ENCODE data around the gene ENKD1.
"Not testable (repeated sequence)": the region's sequence is repeated elsewhere in the genome, so short reads cannot be mapped to it uniquely, and the experiment has no call there.

Gene ENKD1, protein sequence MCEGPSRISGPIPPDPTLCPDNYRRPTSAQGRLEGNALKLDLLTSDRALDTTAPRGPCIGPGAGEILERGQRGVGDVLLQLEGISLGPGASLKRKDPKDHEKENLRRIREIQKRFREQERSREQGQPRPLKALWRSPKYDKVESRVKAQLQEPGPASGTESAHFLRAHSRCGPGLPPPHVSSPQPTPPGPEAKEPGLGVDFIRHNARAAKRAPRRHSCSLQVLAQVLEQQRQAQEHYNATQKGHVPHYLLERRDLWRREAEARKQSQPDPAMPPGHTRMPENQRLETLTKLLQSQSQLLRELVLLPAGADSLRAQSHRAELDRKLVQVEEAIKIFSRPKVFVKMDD

DNA sequence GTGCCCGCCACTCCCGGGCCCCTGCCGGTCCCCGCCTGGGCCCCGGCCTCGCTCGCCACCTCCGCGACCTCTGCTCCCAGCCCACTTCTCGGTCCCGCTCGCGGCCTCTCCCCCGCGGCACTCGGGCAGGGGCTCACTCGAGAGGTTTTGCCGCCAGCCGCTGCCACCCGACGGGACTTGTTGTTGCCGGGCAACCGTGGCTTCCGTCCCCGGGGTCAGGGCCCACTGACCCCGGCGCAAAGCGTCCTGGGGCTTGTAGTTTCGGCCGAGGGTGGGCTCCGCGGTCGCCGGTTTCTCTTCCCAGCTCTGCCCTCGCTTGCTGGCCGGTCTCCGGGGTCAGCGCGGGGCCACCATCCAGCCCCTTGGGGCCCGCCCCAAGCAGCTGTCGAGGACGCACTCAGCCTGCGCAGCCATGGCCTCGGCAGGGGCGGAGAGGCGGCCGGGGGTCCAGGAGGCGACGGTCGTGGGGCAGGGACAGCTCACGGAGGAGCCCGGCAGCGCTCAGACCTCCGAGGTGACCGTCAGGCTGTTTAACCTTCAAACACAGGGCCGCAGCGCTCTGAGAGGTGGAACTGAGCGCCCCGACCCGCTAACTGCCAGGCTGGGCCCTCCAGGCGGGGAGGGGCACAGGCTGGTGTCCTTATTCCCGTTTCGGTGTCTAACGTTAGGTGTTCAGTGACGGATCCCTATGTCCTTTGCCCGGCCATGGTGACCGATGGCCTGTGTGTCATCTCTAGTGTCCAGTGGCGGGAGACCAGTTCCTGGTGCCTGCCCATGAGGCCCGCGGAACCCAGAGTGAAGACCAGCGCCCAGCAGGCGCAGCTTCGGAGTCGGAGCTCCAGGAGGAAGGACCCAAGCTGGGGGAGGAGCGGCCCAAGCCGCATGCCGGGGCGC, at the start of gene ENKD1, which contains the start of gene C16orf86:
TSS of gene ENKD1 (minus strand) at position 192 of the 894 bp plus-strand sequence. CDS start 308 bp downstream, outside the sequence.
TSS of gene C16orf86 (plus strand) at position 256 of the 894 bp plus-strand sequence. CDS start at position 413, 157 bp downstream.
- DNase-seq (ENCODE audit: low spot score), result peak; percentile 91

DNA sequence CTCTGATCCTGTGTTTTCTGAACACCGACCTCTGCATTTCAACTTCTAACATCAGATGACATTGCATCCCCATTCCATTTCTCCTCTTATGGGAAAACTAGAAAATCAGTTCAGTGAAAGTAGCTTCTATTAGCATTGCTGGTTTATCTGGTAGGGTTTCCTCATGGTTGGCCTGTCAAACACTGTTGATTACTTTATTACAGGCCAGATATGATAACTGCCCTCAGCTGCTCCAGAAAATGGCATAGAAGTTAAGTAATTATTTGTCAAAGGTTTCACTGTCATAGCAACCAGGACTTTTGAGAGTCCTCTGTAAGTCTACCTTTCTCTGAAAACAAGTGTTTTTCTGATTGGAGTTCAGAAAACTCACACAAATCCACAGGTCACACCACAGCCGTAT, 49.5 kb upstream of the ENKD1 start:
- DNase-seq (ENCODE audit: low spot score), result no peak

DNA sequence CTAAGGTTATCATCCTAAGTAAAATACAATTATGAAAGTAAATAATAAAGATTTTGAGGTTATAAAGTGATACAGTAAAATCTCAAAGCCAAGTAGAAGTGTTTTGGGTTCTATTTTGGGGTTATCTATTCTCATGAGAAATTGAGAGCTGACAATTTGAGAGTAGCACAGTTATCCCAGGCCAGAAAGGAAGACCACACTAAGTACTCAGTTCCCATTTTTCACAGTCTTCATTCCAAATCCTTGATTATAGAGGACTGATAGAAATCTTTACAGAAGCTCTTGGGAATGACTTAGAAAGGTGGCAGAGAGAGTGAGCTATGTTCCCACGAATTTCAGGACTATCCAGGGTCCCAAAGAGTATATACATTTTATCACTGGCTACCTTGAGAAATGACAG, 48.0 kb upstream of the ENKD1 start:
- no peak for DNase-seq (ENCODE audit: low spot score)

DNA sequence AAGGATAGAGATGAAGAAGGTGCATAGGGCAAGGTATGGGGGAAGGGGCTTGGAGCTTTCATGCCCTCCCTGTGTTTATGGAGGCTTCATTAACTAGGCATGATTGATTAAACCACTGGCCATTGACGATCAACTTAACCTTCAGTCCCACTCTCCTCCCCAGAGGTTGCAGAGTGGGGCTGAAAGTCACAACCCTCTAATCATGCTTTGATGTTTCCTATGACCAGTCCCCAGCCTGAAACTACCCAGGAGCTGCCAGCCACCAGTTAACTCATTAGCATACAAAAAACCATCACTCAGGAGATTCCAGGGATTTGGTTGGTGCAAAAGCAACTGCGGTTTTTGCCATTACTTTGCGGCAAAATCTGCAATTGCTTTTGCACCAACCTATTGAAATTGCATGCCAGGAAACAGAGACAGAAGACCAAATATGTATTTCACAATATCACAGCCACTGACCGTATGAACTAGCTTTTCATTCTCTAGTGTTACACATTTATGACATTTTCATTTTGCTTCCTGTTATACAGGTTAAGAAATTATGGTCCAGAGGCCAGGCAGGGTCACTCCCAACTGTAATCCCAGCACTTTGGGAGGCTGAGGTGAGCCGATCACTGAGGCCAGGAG, 47.2 kb upstream of the ENKD1 start:
- no peak for DNase-seq (ENCODE audit: low spot score)

DNA sequence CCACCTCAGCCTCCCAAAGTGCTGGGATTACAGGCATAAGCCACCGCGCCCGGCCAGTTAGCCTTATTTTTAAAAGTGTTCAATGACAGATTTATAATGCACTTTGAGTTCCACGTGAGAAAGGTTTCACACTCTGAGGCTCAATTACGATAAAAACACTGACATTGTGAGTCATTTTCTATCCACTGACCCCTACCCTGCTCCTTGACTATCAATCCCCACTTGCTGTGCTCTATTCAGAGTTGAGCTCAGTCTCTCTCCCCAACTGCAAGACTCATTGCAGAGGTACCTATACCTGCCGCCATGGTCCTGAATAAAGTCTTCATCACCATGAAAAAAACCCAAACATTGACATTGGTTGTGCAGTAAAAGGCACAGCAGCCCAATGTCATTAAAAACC, 44.1 kb upstream of the ENKD1 start:
- DNase-seq (ENCODE audit: low spot score), result no peak

DNA sequence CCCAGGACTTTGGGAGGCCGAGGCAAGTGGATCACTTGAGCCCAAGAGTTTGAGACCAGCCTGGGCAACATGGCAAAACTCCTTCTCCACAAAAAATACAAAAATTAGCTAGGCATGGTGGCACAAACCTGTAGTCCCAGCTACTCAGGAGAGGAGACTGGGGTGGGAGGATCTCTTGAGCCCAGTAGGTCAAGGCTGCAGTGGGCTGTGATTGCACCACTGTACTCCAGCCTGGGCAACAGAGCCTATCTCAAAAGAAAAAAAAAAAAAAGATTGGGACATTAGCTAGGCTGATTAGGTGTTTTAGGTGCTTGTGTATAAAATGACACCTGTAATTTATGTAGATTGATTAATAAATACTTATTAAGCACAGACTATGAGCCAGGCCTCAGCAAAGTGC, 42.5 kb upstream of the ENKD1 start:
- no peak for DNase-seq (ENCODE audit: low spot score)

DNA sequence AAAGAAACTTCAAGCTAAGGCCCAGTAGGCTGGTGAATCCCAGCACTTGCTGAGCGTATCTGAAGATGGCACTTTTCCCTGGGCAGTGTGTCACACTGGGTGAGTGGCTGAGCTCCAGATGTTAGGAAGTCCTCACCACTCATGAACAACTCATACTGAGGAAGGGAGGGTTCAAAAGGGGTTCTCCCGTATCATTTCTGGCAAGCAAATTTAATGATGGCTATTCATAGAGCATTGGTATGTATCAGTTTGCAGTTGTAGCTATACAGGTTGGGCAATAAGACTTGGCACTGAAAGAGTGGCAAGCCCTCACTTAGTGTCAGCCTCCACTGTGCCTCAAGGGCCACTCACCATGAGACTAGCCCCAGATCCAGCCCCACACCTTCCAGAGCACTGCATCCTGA, 41.8 kb upstream of the ENKD1 start:
- DNase-seq (ENCODE audit: low spot score), result peak; percentile 68

DNA sequence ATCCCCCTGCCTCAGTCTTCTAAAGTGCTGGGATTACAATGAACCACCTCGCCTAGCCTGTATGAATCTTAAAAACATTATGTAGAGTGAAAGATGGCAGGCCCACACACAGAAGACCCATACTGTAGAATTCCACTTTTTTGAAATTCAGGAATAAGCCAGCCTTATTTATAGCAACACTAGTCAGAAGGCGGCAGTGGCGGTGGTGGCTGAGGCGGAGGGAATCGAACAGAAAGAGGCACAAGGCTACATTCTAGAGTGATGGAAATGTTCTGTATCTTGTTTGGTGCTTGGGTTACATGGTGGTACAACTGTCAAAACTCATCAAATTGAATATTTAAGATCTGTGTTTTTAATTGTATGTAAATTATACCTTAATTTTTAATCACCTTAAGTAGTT, 41.2 kb upstream of the ENKD1 start:
- DNase-seq (ENCODE audit: low spot score), result no peak

DNA sequence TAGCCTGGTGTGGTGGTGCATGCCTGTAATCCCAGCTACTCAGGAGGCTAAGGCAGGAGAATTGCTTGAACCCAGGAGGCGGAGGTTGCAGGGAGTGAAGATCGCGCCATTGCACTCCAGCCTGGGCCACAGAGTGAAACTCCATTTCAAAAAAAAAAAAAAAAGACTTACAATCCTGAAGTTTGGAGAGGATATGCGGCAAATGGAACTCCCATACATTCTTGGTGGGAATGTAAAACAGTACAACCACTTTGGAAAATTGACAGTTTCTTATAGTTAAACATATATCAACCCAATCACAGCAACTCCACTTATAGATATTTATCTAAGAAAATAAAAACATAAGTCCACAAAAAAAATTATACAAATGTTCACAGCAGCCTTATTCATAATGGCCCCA, 40.7 kb upstream of the ENKD1 start:
- DNase-seq (ENCODE audit: low spot score), result no peak

DNA sequence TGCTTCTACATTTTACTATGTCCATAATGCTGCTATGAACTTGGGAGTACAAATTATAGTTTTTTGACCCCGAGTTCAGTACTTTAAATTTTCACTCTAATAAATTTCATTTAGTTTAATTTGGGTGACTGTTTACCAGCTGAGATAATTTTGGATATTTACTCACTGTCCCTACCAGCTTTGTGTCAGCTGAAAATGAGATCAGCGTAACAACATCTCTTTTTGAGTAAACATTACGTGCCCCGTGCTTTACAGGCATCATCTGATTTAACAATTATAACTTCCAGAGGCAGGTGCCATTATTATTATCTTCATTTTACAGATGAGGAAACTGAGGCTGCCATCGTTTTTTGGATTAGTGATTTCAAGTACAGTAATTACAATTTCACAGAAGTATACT, 37.6 kb upstream of the ENKD1 start:
- no peak for DNase-seq (ENCODE audit: low spot score)

DNA sequence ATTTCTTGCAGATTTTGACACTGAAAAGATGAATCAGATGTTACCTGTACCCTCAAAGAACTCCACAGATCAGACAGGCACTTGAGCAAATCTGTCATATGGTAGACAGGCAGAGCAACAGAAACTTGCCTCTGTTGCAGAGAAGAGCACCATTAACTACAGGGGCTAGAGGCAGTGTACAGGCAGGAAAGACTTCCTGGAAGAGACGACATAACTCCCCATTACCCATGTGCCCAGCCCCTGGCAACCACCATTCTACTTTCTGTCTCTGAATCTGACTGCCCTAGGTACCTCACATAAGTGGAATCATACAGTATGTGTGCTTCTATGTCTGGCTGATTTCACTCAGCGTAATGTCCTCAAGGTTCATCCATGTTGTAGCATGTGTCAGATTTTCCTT, 37.1 kb upstream of the ENKD1 start:
- no peak for DNase-seq (ENCODE audit: low spot score)

DNA sequence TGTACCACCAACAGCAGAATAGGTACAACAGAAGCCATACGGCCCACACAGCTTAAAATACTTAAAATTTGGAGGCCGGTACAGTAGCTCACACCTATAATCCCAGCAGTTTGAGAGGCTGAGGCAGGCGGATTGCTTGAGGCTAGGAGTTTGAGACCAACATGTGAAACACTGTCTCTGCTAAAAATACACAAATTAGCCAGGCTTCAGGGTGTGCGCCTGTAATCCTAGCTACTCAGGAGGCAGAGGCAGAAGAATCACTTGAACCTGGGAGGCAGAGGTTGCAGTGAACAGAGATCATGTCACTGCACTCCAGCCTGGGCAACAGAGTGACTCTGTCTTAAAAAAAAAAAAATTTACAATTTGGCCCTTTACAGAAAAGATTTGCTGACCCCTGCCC, 35.6 kb upstream of the ENKD1 start:
- no peak for DNase-seq (ENCODE audit: low spot score)

DNA sequence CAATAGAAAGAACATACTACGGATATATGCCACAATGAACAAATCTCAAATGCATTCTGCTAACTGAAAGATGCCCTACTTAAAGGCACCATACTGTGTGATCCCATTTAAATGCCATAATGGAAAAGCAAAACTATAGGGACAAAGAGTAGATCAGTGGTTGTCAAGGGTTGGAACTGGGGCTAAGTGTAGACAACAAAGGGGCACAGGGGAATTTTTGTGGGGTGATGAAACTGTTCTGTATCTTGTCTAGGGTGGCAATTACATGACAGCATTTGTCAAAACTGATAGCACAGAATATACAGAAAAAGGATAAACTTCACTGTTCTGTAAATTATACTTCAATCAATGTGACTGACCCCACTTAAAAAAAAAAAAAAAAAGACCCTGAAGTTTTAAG, 34.9 kb upstream of the ENKD1 start:
- DNase-seq (ENCODE audit: low spot score), result no peak

DNA sequence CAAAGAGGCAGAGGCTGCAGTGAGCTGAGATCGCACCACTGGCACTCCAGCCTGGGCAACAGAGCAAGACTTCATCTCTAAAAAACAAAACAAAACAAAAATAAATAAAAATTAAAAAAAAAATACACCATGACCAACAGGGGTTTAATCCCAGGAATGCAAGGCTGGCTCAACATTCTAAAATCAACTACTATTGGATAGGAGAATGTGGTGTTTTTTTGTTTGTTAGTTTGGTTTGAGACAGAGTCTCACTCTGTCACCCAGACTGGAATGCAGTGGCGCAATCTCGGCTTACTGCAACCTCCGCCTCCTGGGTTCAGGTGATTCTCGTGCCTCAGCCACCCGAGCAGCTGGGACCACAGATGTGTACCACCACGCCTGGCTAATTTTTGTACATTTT, 32.7 kb upstream of the ENKD1 start:
- DNase-seq (ENCODE audit: low spot score), result no peak

DNA sequence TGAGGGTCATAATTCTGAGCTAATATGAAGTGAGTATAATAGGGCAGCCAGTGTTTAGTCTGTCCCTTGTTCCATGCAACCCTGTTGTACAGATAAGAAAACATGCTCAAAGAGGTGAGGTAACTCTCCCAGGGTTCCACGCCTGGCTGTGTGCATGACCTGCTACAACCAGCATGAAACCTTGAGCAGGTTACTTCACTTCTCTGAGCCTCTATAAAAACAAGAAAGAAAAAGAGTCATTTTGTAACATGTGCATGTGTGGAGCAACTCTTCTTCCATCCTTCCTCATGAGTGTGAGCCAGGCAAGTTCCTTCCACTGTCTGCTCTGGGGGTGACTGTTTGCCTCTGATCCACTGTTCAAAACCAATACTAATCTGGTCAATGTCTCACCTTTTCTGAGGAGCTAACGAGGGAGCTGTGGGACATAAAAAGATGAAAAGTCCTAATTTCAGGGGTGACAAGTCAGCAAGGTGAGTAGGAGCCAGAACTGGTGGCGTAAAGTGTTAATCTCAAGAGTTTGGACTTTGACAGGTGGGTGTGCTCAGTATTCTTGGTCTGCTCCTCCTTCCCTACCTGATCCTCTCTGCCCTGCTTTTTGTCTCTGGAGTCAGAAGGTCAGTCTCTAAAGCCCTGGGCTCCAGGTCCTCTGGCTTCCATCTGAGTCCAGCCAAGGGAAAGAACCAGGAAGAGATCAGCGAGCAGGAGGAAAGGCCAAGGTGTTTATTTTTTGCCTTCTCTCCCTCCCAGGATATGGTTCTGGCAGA, 31.1 kb upstream of the ENKD1 start:
- DNase-seq (ENCODE audit: low spot score), result no peak

DNA sequence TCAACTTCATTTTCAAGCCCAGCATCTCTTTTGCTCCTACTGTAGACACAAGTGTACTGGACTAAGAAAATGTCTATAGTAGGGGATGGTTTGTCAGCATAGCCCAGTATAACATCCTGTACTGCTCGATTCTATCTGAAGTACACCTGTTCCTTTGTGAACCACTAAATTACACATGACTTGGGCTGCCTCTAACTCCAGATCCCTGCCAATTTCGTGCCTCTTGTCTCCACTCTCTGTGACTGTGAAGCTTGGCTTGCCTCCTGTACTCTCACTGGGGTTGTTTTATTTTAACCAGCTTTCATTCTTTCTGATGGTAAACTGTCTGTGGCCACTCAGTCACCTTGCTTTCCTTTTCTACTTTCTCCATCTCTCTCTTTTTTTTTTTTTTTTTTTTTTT, 28.1 kb upstream of the ENKD1 start:
- no peak for DNase-seq (ENCODE audit: low spot score)

DNA sequence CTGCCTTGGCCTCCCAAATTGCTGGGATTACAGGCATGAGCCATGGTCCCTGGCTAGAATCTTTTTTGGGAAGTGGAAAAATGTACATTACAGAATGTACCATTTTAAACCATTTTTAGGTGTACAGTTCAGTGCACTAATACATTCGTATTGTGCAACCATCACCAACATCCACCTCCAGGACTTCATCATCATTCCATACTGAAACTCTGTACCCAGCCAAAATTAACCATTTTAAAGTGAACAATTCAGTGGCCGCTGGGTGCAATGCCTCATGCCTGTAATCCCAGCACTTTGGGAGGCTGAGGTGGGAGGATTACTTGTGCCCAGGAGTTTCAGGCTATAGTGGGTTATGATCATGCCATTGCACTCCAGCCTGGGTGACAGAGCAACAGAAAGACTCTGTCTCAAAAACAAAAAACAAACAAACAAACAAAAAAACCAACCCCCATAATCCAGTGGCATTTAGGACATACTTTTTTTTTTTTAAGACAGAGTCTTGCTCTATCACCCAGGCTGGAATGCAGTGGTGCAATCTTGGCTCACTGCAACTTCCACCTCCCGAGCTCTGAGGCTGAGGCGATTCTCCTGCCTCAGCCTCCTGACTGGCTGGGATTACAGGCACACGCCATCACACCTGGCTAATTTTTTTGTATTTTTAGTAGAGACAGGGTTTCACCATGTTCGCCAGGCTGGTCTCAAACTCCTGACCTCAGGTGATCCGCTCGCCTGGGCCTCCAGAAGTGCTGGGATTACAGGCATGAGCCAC, 27.2 kb upstream of the ENKD1 start:
- not testable (repeated sequence) for DNase-seq (ENCODE audit: low spot score)

DNA sequence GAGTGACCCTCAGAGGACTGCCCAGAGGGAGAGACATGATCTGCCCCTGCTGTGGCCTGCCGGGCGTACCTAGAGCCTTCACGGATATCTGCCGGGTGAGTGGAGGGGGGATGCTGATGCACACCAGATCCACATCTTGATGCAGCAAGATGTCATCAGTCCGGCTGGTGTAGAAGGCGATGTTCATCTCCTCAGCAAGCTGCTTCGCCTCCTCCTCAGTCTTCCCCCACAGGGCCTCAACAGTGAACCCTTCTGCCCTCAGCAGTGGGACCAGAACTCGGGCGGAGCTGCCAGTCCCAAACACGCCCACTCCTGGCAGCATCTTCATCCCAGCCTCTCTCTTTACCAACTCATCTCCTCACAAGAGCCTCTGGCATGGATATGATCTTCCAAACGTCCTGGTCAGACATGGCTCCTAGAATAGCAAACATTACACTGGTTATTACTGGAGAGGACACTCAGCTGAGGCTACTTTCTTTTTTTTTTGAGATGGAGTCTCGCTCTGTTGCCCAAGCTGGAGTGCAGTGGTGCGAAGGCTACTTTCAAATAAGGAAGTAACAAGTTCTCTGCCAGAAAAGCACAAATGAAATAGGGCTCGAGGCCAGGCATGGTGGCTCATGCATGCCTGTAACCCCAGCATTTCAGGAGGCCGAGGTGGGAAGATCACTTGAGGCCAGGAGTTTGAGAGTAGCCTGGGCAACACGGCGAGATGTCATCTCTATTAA, 19.0 kb upstream of the ENKD1 start:
- no peak for DNase-seq (ENCODE audit: low spot score)

DNA sequence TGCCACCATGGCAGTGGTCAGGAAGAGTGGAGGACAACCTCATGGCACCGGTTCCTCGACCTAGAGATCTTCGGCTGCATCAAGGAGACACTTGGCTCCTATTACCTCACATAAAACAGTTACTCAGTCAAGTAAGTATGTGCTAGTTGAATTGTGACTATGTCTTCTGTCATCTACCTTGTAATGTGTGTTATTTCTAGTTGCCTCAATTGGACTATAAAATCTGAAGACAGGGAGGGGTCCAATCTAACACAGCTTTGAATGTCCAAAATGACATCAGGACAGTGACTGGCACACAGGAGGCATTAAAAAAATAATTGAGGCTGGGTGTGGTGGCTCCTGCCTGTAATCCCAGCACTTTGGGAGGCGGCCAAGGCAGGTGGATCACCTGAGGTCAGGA, 17.2 kb upstream of the ENKD1 start:
- DNase-seq (ENCODE audit: low spot score), result no peak

All from AG08396 (cell line).